HG03280 (cell line): Measurements from ENCODE around the gene NQO1.

ENCODE experiments used
- ATAC-seq: cut with Tn5 transposase; IDR thresholded peaks from one replicate; pipeline ENCODE4 v1.9.1; 2021; ENCODE audit warnings: mild to moderate bottlenecking, moderate library complexity; ENCODE audit not compliant: unreplicated experiment

Gene NQO1

GRCh38 chr16:69707920-69708683, 18.3 kb downstream of the NQO1 start:
- no peak for ATAC-seq

- ATAC-seq: no peak
These were observed 19.4 kb downstream of the NQO1 start for GRCh38 chr16:69706975-69707340.

GRCh38 chr16:69706256-69706974, 19.9 kb downstream of the NQO1 start:
- ATAC-seq: no peak

GRCh38 chr16:69703638-69704037, 22.7 kb downstream of the NQO1 start:
- ATAC-seq: no peak

- ATAC-seq: no peak
These were observed 24.5 kb downstream of the NQO1 start for GRCh38 chr16:69701866-69702265.

- ATAC-seq: no peak
These were observed 24.9 kb downstream of the NQO1 start for GRCh38 chr16:69701452-69701851.

GRCh38 chr16:69699915-69700314, 26.4 kb downstream of the NQO1 start:
- no peak for ATAC-seq

- ATAC-seq: no peak
These were observed 28.0 kb downstream of the NQO1 start for GRCh38 chr16:69698404-69698803.

- no peak for ATAC-seq
These were observed 32.4 kb downstream of the NQO1 start for GRCh38 chr16:69693916-69694315.

GRCh38 chr16:69691980-69692911, 34.1 kb downstream of the NQO1 start:
- no peak for ATAC-seq

- ATAC-seq: no peak
These were observed 37.8 kb downstream of the NQO1 start for GRCh38 chr16:69688589-69688988.

GRCh38 chr16:69680358-69680757, 46.0 kb downstream of the NQO1 start:
- no peak for ATAC-seq

GRCh38 chr16:69672998-69673713, 53.2 kb downstream of the NQO1 start:
- no peak for ATAC-seq

- ATAC-seq: no peak
These were observed 53.9 kb downstream of the NQO1 start for GRCh38 chr16:69672315-69672997.

GRCh38 chr16:69669577-69669976, 56.8 kb downstream of the NQO1 start:
- ATAC-seq: no peak

- no peak for ATAC-seq
These were observed 62.5 kb downstream of the NQO1 start for GRCh38 chr16:69663846-69664245.

- ATAC-seq: no peak
These were observed 63.5 kb downstream of the NQO1 start for GRCh38 chr16:69662901-69663300.

GRCh38 chr16:69660166-69660565, 66.2 kb downstream of the NQO1 start:
- no peak for ATAC-seq
